ENCODE results near the gene SBF2. TPM values are rescaled to one million over a fixed set of nuclear protein-coding genes. Genes with fewer than 3 reads are reported as not detected.

SBF2 gene
- total RNA-seq, 1 experiment from 2014 or later = 30.2 TPM

DNA sequence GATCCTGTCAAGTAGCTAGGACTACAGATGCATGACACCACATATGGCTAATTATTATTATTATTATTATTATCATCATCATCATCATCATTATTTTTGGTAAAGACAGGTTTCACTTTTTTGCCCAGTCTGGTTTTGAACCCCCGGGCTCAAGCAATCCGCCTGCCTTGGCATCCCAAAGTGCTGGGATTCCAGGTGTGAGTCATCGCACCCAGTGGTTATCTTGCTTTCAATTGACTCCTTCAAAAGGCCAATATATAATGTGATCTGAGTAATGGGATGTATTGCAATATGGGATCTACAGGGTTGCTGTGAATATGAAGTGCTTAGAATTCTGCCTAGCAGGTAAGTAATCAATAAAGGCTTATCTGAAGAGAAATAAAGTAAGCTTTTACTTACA, 221.2 kb downstream of the SBF2 start:
- no peaks in the 10 kb centered on the region for H3K27me3 ChIP-seq (ENCODE audit: insufficient read depth, low read length)
- no peak overlapping the region for H2AFZ ChIP-seq (ENCODE audit: low read length)
- no peak overlapping the region for H3K4ac ChIP-seq (ENCODE audit: low read depth, low read length)
- no peak overlapping the region for H3K27ac ChIP-seq (ENCODE audit: insufficient read length, low read depth, low read length)
- no peak overlapping the region for H4K91ac ChIP-seq (ENCODE audit: insufficient read length, low read depth, low read length)
- no peak overlapping the region for H3K9ac ChIP-seq (ENCODE audit: extremely low read depth, insufficient read length, low read length)
- no peaks in the 10 kb centered on the region for H3K23me2 ChIP-seq (ENCODE audit: insufficient read length, low read depth, low read length, poor library complexity, severe bottlenecking)
- Mint-ChIP-seq H3K27ac (no peak overlapping the region), H3K4me1 (peaks cover 10 to 16% of the 10 kb centered on the region in 2 experiments), H3K4me3 (no peak overlapping the region), H3K9me3 (peaks cover 8 to 10% of the 10 kb centered on the region in 2 experiments; a peak in 4 of 5 replicates), H3K36me3 (ENCODE audit: insufficient read depth in 1 of 3, low read depth in 3 of 3) (peaks cover 7 to 11% (median 10%) of the 10 kb centered on the region in 3 experiments; a peak in 6 of 7 replicates), H3K27me3 (ENCODE audit: low read depth) (no peaks in the 10 kb centered on the region)
- no peaks in the 10 kb centered on the region for H3K79me2 ChIP-seq (ENCODE audit: insufficient read depth, low read length)
- no peak overlapping the region for H3K56ac ChIP-seq (ENCODE audit: insufficient read length, low read depth, low read length)
- H2BK15ac ChIP-seq (ENCODE audit: low read depth, low read length) = no peak overlapping the region
- no peak overlapping the region for H2BK120ac ChIP-seq (ENCODE audit: low read depth, low read length, poor library complexity, severe bottlenecking)
- H3K4me2 ChIP-seq (ENCODE audit: insufficient read depth, insufficient read length, low read length) = no peak overlapping the region
- no peaks in the 10 kb centered on the region for H4K20me1 ChIP-seq (ENCODE audit: control insufficient read depth, insufficient read depth, insufficient read length)
- H3K14ac ChIP-seq (ENCODE audit: insufficient read depth, low read length) = no peak overlapping the region
- H2BK12ac ChIP-seq (ENCODE audit: insufficient read length, low read depth, low read length) = no peak overlapping the region
- no peaks in the 10 kb centered on the region for H3K4me1 ChIP-seq (ENCODE audit: insufficient read depth, low read length)
- no peak overlapping the region for H2BK20ac ChIP-seq (ENCODE audit: low read depth, low read length, poor library complexity, severe bottlenecking)
- no peak overlapping the region for H4K5ac ChIP-seq (ENCODE audit: insufficient read length, low read depth, low read length)
- H3K23ac ChIP-seq (ENCODE audit: insufficient read length, low read depth, low read length) = no peak overlapping the region
- H3K79me1 ChIP-seq (ENCODE audit: insufficient read depth, low read depth, low read length, poor library complexity, severe bottlenecking) = no peaks in the 10 kb centered on the region
- no peak overlapping the region for H3T11ph ChIP-seq (ENCODE audit: low read length)
- no peak overlapping the region for H2BK5ac ChIP-seq (ENCODE audit: insufficient read length, low read length)
- no peak overlapping the region for H3K18ac ChIP-seq (ENCODE audit: insufficient read length, low read depth, low read length)
- DNase-seq = no peak
- H4K8ac ChIP-seq (replicated peaks; ENCODE audit: insufficient read length, low read depth, low read length) = no peak overlapping the region
- H3K9me3 ChIP-seq (ENCODE audit: control insufficient read depth, low read depth, low read length) = no peaks in the 10 kb centered on the region
- no CpG with 5 or more reads among the region's 3 CpGs for WGBS (ENCODE audit: extremely low coverage, insufficient read length, low lambda C conversion rate)
- TF ChIP-seq, protein P1, sequence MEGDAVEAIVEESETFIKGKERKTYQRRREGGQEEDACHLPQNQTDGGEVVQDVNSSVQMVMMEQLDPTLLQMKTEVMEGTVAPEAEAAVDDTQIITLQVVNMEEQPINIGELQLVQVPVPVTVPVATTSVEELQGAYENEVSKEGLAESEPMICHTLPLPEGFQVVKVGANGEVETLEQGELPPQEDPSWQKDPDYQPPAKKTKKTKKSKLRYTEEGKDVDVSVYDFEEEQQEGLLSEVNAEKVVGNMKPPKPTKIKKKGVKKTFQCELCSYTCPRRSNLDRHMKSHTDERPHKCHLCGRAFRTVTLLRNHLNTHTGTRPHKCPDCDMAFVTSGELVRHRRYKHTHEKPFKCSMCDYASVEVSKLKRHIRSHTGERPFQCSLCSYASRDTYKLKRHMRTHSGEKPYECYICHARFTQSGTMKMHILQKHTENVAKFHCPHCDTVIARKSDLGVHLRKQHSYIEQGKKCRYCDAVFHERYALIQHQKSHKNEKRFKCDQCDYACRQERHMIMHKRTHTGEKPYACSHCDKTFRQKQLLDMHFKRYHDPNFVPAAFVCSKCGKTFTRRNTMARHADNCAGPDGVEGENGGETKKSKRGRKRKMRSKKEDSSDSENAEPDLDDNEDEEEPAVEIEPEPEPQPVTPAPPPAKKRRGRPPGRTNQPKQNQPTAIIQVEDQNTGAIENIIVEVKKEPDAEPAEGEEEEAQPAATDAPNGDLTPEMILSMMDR (conservative IDR thresholded peaks at IDR 0.05) = no peak
- H2AK5ac ChIP-seq (ENCODE audit: insufficient read length, low read length) = no peak overlapping the region

All from H9 (cell line).